Trophoblast cell (in vitro differentiated cells and primary cell): ENCODE data around the gene SYNJ1.

ENCODE experiments used
- DNase-seq, 2 donors: peaks; one replicate each; pipeline ENCODE4 v3.0.0-alpha.2; 2016
- H2AFZ ChIP-seq: 2 replicates; pipeline ENCODE4 v1.6.1; 2013; ENCODE audit warnings: low read length, moderate library complexity, mild to moderate bottlenecking; ENCODE audit not compliant: insufficient read depth, poor library complexity
- H2AK5ac ChIP-seq: 2 replicates; pipeline ENCODE4 v1.6.1; 2013; ENCODE audit warnings: mild to moderate bottlenecking, low read length
- H2BK120ac ChIP-seq: 2 replicates; pipeline ENCODE4 v1.6.1; 2013; ENCODE audit warnings: low read length, mild to moderate bottlenecking, moderate library complexity; ENCODE audit not compliant: insufficient read depth, poor library complexity
- H2BK12ac ChIP-seq: 2 replicates; pipeline ENCODE4 v1.6.1; 2013; ENCODE audit warnings: mild to moderate bottlenecking, low read length, moderate library complexity
- H2BK5ac ChIP-seq: 2 replicates; pipeline ENCODE4 v1.6.1; 2013; ENCODE audit warnings: low read length, low read depth, moderate library complexity, mild to moderate bottlenecking; ENCODE audit not compliant: poor library complexity
- H3K14ac ChIP-seq: 2 replicates; pipeline ENCODE4 v1.6.1; 2013; ENCODE audit warnings: mild to moderate bottlenecking, low read length
- H3K18ac ChIP-seq: 2 replicates; pipeline ENCODE4 v1.6.1; 2013; ENCODE audit warnings: mild to moderate bottlenecking, low read length
- H3K23ac ChIP-seq: 2 replicates; pipeline ENCODE4 v1.6.1; 2013; ENCODE audit warnings: low read length
- H3K27ac ChIP-seq: 2 replicates; pipeline ENCODE4 v1.5.1; 2013; ENCODE audit warnings: low read depth, mild to moderate bottlenecking, inconsistent platforms, low read length, moderate library complexity
- H3K27me3 ChIP-seq: 2 replicates; pipeline ENCODE4 v1.6.1; 2013; ENCODE audit warnings: inconsistent platforms, mild to moderate bottlenecking, low read length, moderate library complexity; ENCODE audit not compliant: insufficient read depth
- H3K36me3 ChIP-seq, 2 experiments: 1 replicate in 1 of 2; 2 replicates in 1 of 2; pipeline ENCODE4 v1.6.1; 2013; ENCODE audit warnings: low read length in 2 of 2, mild to moderate bottlenecking in 2 of 2, moderate library complexity in 1 of 2; ENCODE audit not compliant: insufficient read depth in 2 of 2, control insufficient read depth in 1 of 2
- H3K4ac ChIP-seq: 2 replicates; pipeline ENCODE4 v1.6.1; 2013; ENCODE audit warnings: low read depth, mild to moderate bottlenecking, low read length, moderate library complexity
- H3K4me1 ChIP-seq, 2 experiments: 1 replicate in 1 of 2; 2 replicates in 1 of 2; pipeline ENCODE4 v1.6.1; 2013; ENCODE audit warnings: low read length in 2 of 2, mild to moderate bottlenecking in 2 of 2, moderate library complexity in 1 of 2; ENCODE audit not compliant: insufficient read depth in 2 of 2, control insufficient read depth in 1 of 2
- H3K4me2 ChIP-seq: 2 replicates; pipeline ENCODE4 v1.6.1; 2013; ENCODE audit warnings: inconsistent platforms, mild to moderate bottlenecking, low read length, moderate library complexity
- H3K4me3 ChIP-seq: 2 replicates; pipeline ENCODE4 v1.5.1; 2013; ENCODE audit warnings: mild to moderate bottlenecking, low read depth, low read length, inconsistent platforms
- H3K79me1 ChIP-seq: one replicate; pipeline ENCODE4 v1.6.1; 2013; ENCODE audit warnings: low read length
- H3K79me2 ChIP-seq: 2 replicates; pipeline ENCODE4 v1.6.1; 2013; ENCODE audit warnings: low read length, mild to moderate bottlenecking; ENCODE audit not compliant: control insufficient read depth, insufficient read depth, poor library complexity
- H3K9ac ChIP-seq: 2 replicates; pipeline ENCODE4 v1.6.1; 2013; ENCODE audit warnings: mild to moderate bottlenecking, low read length
- H3K9me3 ChIP-seq: 2 replicates; pipeline ENCODE4 v1.6.1; 2013; ENCODE audit warnings: low read depth, mild to moderate bottlenecking, control low read depth, inconsistent platforms, low read length; ENCODE audit not compliant: insufficient read depth
- H4K12ac ChIP-seq: 2 replicates; pipeline ENCODE4 v1.6.1; 2013; ENCODE audit warnings: low read depth, mild to moderate bottlenecking, low read length, moderate library complexity
- H4K8ac ChIP-seq: 2 replicates; pipeline ENCODE4 v1.6.1; 2013; ENCODE audit warnings: low read depth, mild to moderate bottlenecking, low read length, moderate library complexity
- H4K91ac ChIP-seq: one replicate; pipeline ENCODE4 v1.6.1; 2013; ENCODE audit warnings: low read depth, mild to moderate bottlenecking, low read length, moderate library complexity
- WGBS: extraction: QIAGEN DNeasy Blood & Tissue Kit; methylation state at CpG from one replicate; pipeline ENCODE4 v1.1.7; 2013; ENCODE audit warnings: missing lambda C conversion rate; ENCODE audit not compliant: insufficient read length, insufficient coverage; ENCODE audit errors: extremely low coverage; 5-methylcytosine and 5-hydroxymethylcytosine counted together

Gene SYNJ1

GRCh38 chr21:32735524-32735923, 7.7 kb upstream of the SYNJ1 start:
- H2BK120ac ChIP-seq: no peak overlapping the region
- no peak overlapping the region for H3K9ac ChIP-seq
- no peak overlapping the region for H2AK5ac ChIP-seq
- H3K18ac ChIP-seq: no peak overlapping the region
- H3K27me3 ChIP-seq: no peaks in the 10 kb centered on the region
- DNase-seq: no peak
- no peak overlapping the region for H3K4ac ChIP-seq
- no peak overlapping the region for H2AFZ ChIP-seq
- H3K9me3 ChIP-seq: no peaks in the 10 kb centered on the region
- H3K4me3 ChIP-seq: no peak overlapping the region
- peaks cover 2 to 12% of the 10 kb centered on the region in 2 experiments for H3K36me3 ChIP-seq
- no peak overlapping the region for H3K14ac ChIP-seq
- H4K8ac ChIP-seq: no peak overlapping the region
- H4K91ac ChIP-seq: no peak overlapping the region
- no peaks in the 10 kb centered on the region for H3K79me1 ChIP-seq
- H3K27ac ChIP-seq: no peak overlapping the region
- H3K4me1 ChIP-seq: peaks cover 0 to 3% of the 10 kb centered on the region in 2 experiments
- H3K23ac ChIP-seq: no peak overlapping the region
- no peak overlapping the region for H3K4me2 ChIP-seq
- H2BK5ac ChIP-seq: no peak overlapping the region
- H4K12ac ChIP-seq: no peak overlapping the region
- H2BK12ac ChIP-seq: no peak overlapping the region
- no peaks in the 10 kb centered on the region for H3K79me2 ChIP-seq
- no CpG with 5 or more reads among the region's 2 CpGs for WGBS

GRCh38 chr21:32733990-32734613, 6.3 kb upstream of the SYNJ1 start:
- Histone ChIP-seq H3K4me2 (no peak overlapping the region), H3K23ac (no peak overlapping the region), H4K91ac (no peak overlapping the region), H2BK120ac (no peak overlapping the region), H2BK12ac (no peak overlapping the region), H3K4ac (no peak overlapping the region), H3K18ac (no peak overlapping the region), H3K27me3 (no peaks in the 10 kb centered on the region), H3K79me2 (no peaks in the 10 kb centered on the region), H3K14ac (no peak overlapping the region), H3K36me3 (peaks cover 2 to 5% of the 10 kb centered on the region in 2 experiments), H4K8ac (no peak overlapping the region), H3K9ac (no peak overlapping the region), H2BK5ac (no peak overlapping the region), H2AFZ (no peak overlapping the region), H2AK5ac (no peak overlapping the region), H3K27ac (no peak overlapping the region), H4K12ac (no peak overlapping the region), H3K4me1 (peaks cover 0 to 3% of the 10 kb centered on the region in 2 experiments), H3K9me3 (no peaks in the 10 kb centered on the region), H3K79me1 (no peaks in the 10 kb centered on the region), H3K4me3 (no peak overlapping the region)
- no CpG with 5 or more reads among the region's 5 CpGs for WGBS
- DNase-seq: no peak

- Histone ChIP-seq H3K79me1 (no peaks in the 10 kb centered on the region), H2AFZ (no peak overlapping the region), H3K14ac (no peak overlapping the region), H3K36me3 (peaks cover 2 to 4% of the 10 kb centered on the region in 2 experiments), H3K18ac (no peak overlapping the region), H4K91ac (no peak overlapping the region), H2BK5ac (no peak overlapping the region), H3K27ac (no peak overlapping the region), H3K4me1 (peaks cover 0 to 3% of the 10 kb centered on the region in 2 experiments), H2BK120ac (no peak overlapping the region), H2AK5ac (no peak overlapping the region), H3K4me3 (no peak overlapping the region), H3K79me2 (no peaks in the 10 kb centered on the region), H4K8ac (no peak overlapping the region), H3K4me2 (no peak overlapping the region), H3K9me3 (no peaks in the 10 kb centered on the region), H3K4ac (no peak overlapping the region), H4K12ac (no peak overlapping the region), H3K9ac (no peak overlapping the region), H2BK12ac (no peak overlapping the region), H3K23ac (no peak overlapping the region), H3K27me3 (no peaks in the 10 kb centered on the region)
- no peak for DNase-seq
- no CpG with 5 or more reads among the region's 6 CpGs for WGBS
Measured at GRCh38 chr21:32733356-32733755, 5.5 kb upstream of the SYNJ1 start.

- H3K27me3 ChIP-seq: no peaks in the 10 kb centered on the region
- H3K4me2 ChIP-seq: no peak overlapping the region
- H4K8ac ChIP-seq: no peak overlapping the region
- H3K9me3 ChIP-seq: no peaks in the 10 kb centered on the region
- peak in 1 of 2 donors; percentile 43 for DNase-seq
- no peak overlapping the region for H2BK12ac ChIP-seq
- H2BK5ac ChIP-seq: no peak overlapping the region
- no peak overlapping the region for H4K12ac ChIP-seq
- H3K18ac ChIP-seq: no peak overlapping the region
- H3K79me2 ChIP-seq: peaks cover 3% of the 10 kb centered on the region
- H3K14ac ChIP-seq: no peak overlapping the region
- H2AFZ ChIP-seq: no peak overlapping the region
- H3K4me3 ChIP-seq: no peak overlapping the region
- peaks cover 2 to 4% of the 10 kb centered on the region in 2 experiments for H3K36me3 ChIP-seq
- H2BK120ac ChIP-seq: no peak overlapping the region
- H3K79me1 ChIP-seq: peaks cover 5% of the 10 kb centered on the region
- H3K23ac ChIP-seq: no peak overlapping the region
- no CpG with 5 or more reads among the region's 3 CpGs for WGBS
- H3K4me1 ChIP-seq: peaks cover 0 to 3% of the 10 kb centered on the region in 2 experiments
- no peak overlapping the region for H3K9ac ChIP-seq
- H4K91ac ChIP-seq: no peak overlapping the region
- no peak overlapping the region for H3K27ac ChIP-seq
- no peak overlapping the region for H2AK5ac ChIP-seq
- no peak overlapping the region for H3K4ac ChIP-seq
Measured at GRCh38 chr21:32732544-32732943, 4.7 kb upstream of the SYNJ1 start.
